ENCODE data around the gene NKTR.

DNA sequence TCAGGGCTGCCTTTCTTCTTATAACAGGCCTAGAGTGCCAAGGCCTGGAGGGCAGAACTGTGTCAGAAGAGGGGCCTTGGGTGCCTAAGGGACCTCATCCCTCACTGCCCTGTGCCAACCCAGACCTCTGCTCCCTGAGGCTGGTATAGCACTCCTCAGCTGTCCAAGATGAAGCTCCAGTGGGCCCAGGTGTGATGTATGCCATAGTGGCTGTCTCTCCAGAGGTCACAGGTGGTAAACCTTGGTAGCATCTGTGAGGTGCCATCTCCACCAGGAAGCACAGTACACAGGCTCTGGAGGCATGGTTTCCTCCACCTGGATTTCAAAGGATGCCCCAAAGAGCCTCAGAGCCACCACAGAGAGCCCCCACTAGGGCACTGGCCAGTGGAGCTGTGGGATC, 72.6 kb downstream of the NKTR start:
- TF ChIP-seq, protein P1, sequence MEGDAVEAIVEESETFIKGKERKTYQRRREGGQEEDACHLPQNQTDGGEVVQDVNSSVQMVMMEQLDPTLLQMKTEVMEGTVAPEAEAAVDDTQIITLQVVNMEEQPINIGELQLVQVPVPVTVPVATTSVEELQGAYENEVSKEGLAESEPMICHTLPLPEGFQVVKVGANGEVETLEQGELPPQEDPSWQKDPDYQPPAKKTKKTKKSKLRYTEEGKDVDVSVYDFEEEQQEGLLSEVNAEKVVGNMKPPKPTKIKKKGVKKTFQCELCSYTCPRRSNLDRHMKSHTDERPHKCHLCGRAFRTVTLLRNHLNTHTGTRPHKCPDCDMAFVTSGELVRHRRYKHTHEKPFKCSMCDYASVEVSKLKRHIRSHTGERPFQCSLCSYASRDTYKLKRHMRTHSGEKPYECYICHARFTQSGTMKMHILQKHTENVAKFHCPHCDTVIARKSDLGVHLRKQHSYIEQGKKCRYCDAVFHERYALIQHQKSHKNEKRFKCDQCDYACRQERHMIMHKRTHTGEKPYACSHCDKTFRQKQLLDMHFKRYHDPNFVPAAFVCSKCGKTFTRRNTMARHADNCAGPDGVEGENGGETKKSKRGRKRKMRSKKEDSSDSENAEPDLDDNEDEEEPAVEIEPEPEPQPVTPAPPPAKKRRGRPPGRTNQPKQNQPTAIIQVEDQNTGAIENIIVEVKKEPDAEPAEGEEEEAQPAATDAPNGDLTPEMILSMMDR (IDR thresholded peaks at IDR 0.05; ENCODE audit: low read depth, low read length), result no peak
- no peak for TF ChIP-seq POLR2A (IDR thresholded peaks at IDR 0.05; ENCODE audit: extremely low read depth, insufficient read length)

Data from NB4 (cell line).